ENCODE measurements around the gene INTS1.
A peak's percentile ranks its signal among the peaks of the same experiment; 100 is the strongest.

Gene INTS1, protein sequence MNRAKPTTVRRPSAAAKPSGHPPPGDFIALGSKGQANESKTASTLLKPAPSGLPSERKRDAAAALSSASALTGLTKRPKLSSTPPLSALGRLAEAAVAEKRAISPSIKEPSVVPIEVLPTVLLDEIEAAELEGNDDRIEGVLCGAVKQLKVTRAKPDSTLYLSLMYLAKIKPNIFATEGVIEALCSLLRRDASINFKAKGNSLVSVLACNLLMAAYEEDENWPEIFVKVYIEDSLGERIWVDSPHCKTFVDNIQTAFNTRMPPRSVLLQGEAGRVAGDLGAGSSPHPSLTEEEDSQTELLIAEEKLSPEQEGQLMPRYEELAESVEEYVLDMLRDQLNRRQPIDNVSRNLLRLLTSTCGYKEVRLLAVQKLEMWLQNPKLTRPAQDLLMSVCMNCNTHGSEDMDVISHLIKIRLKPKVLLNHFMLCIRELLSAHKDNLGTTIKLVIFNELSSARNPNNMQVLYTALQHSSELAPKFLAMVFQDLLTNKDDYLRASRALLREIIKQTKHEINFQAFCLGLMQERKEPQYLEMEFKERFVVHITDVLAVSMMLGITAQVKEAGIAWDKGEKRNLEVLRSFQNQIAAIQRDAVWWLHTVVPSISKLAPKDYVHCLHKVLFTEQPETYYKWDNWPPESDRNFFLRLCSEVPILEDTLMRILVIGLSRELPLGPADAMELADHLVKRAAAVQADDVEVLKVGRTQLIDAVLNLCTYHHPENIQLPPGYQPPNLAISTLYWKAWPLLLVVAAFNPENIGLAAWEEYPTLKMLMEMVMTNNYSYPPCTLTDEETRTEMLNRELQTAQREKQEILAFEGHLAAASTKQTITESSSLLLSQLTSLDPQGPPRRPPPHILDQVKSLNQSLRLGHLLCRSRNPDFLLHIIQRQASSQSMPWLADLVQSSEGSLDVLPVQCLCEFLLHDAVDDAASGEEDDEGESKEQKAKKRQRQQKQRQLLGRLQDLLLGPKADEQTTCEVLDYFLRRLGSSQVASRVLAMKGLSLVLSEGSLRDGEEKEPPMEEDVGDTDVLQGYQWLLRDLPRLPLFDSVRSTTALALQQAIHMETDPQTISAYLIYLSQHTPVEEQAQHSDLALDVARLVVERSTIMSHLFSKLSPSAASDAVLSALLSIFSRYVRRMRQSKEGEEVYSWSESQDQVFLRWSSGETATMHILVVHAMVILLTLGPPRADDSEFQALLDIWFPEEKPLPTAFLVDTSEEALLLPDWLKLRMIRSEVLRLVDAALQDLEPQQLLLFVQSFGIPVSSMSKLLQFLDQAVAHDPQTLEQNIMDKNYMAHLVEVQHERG (N-terminal part only)

DNA sequence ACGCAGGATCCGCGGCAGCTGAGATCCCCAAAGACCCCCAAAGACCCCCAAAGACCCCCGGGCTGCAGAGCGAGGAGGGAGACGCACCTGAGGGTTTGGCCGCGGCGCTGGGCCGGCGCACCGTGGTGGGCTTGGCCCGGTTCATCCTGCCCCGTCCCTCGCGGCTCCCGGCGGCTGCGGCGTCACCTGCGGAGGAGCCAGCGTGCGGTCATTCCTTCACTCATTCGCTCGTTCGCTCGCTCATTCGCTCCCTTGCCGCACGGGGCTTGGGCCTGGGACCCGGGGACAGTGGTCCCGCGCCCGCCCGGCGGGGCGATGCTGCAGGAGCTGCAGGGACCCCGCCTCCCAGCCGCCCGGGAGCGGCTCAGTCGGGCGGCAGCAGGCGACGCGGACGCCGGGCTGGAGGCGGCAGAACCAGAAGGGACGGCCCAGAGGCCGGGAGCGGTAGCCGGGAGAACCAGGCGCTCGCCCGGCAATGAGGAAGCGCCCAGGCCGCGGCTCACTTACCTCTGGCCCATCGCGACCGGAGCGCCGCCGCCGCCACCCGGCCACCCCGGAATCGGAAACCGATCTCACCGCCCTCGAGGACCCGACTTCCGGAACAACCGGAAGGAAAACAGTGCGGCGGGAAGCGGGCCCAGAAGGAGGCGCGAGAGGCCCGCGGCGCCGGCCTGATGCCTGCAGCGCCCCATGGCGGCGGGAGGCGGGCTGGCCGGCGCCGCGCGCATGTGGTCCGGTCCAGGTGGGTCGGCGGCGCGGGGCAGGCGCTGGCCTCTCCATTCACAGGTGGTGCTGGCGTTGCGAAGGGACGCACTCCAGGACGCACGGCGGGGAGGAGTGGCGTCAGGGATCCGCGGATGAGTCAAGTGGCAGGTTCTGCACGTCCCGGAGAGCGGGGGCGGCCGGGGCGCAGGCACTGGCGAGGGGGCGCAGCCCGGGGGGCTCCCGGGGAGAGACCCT is at the start of gene INTS1:
Gene INTS1, minus strand, starts transcription at position 574 of the 960 bp plus-strand sequence. Its CDS starts 429 bp downstream, at position 145.
- DNase-seq (ENCODE audit: low read depth, low spot score), result peak; percentile 35
- Histone ChIP-seq H3K9ac (ENCODE audit: insufficient read length) (peak within 1 kb of the TSS; percentile 89), H3K9me3 (ENCODE audit: low read depth, low read length) (no peaks in the 10 kb centered on the region), H3K36me3 (ENCODE audit: insufficient read depth, low read length) (peaks cover 19% of the 10 kb centered on the region; the same call in 1 of the 2 replicates), H3K27ac (peak within 1 kb of the TSS; percentile 48; the same call in 1 of the 2 replicates), H3K4me3 (peak within 1 kb of the TSS; percentile 82)
- peak; percentile 82 for TF ChIP-seq POLR2AphosphoS5 (IDR thresholded peaks at IDR 0.05; ENCODE audit: borderline replicate concordance, low read depth, low read length)
- TF ChIP-seq EZH2 (IDR thresholded peaks at IDR 0.05), result no peak
- TF ChIP-seq FOXP2 (optimal IDR thresholded peaks at IDR 0.05; ENCODE audit: control extremely low read depth, extremely low read length, insufficient read depth), result peak; percentile 64

DNA sequence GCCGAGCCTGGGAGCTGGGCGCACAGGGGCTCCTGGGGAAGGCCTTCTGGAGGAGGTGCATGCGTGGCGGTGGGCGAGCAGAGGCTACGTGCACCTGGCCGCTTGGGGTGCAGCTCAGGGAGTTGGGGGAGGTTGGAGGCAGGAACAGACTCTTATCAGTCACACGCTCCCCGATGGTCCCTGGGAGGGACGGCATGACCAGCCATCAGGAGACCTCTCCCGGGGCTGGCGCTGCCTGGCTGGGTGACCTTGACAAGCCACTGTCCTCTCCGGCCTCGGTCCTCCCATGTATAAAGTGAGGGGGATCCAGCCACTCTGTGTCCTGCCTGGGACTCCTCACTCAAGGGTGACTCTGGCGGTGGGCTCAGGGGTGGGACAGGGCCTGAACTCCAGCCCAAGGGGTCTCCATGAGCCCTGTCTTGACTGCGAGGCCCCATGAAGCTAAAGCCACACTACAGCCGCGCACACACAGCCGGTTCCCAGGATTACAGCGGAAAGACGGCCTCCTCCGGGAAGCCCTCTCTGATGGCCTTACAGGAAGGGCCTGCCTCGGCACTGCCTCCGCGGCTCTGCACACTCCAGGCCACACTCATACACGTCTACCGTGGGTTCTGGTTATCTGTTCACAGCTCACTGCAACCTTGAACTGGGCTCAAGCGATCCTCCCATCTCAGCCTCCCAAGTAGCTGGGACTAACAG is 49.5 kb upstream of the INTS1 start:
- Histone ChIP-seq H3K4me3 (no peak overlapping the region), H3K36me3 (ENCODE audit: insufficient read depth, low read length) (no peaks in the 10 kb centered on the region), H3K27ac (no peak overlapping the region), H3K9ac (ENCODE audit: insufficient read length) (no peak overlapping the region), H3K9me3 (ENCODE audit: low read depth, low read length) (no peaks in the 10 kb centered on the region)
- TF ChIP-seq EZH2 (IDR thresholded peaks at IDR 0.05), result no peak
- no peak for TF ChIP-seq POLR2AphosphoS5 (IDR thresholded peaks at IDR 0.05; ENCODE audit: borderline replicate concordance, low read depth, low read length)
- TF ChIP-seq FOXP2 (optimal IDR thresholded peaks at IDR 0.05; ENCODE audit: control extremely low read depth, extremely low read length, insufficient read depth), result no peak
- DNase-seq (ENCODE audit: low read depth, low spot score), result no peak

DNA sequence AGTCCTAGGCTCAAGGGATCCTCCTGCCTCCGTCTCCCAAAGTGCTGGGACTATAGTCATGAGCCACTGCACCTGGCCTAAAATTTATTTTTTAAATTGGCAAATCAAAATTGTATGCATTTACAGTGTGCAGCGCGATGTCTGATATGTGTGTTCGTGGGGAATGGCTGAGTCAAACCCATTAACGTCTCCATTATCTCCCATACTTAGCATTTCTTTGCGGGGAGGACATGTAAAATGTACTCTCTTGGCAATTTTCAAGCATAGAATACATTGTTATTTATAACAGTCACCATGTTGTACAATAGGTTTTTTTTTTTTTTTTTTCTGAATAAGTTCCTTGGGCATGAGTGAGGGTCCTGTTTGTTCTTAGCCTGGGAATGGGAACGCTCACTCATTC is 48.0 kb upstream of the INTS1 start:
- Histone ChIP-seq H3K36me3 (ENCODE audit: insufficient read depth, low read length) (no peaks in the 10 kb centered on the region), H3K9me3 (ENCODE audit: low read depth, low read length) (no peaks in the 10 kb centered on the region), H3K9ac (ENCODE audit: insufficient read length) (no peak overlapping the region), H3K27ac (no peak overlapping the region), H3K4me3 (no peak overlapping the region)
- TF ChIP-seq FOXP2 (optimal IDR thresholded peaks at IDR 0.05; ENCODE audit: control extremely low read depth, extremely low read length, insufficient read depth) (no peak), POLR2AphosphoS5 (IDR thresholded peaks at IDR 0.05; ENCODE audit: borderline replicate concordance, low read depth, low read length) (no peak), EZH2 (IDR thresholded peaks at IDR 0.05) (no peak)
- no peak for DNase-seq (ENCODE audit: low read depth, low spot score)

DNA sequence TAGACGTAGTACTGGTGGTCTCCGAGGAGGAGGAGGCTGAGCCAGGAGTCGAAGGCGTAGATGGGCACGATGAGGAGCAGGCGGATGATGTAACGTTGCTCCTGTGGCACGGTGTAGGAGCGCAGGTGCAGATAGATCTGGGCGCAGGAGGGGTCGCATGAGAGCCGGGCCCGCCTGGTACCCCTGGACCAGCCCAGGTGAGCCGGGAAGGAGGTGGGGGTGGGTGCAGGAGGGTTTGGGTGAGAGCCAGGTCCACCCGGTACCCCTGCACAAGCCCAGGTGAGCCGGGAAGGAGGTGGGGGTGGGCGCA is 46.6 kb upstream of the INTS1 start:
- H3K36me3 ChIP-seq (ENCODE audit: insufficient read depth, low read length), result no peaks in the 10 kb centered on the region
- no peak for DNase-seq (ENCODE audit: low read depth, low spot score)
- H3K27ac ChIP-seq, result no peak overlapping the region
- no peak overlapping the region for H3K4me3 ChIP-seq
- no peaks in the 10 kb centered on the region for H3K9me3 ChIP-seq (ENCODE audit: low read depth, low read length)
- H3K9ac ChIP-seq (ENCODE audit: insufficient read length), result no peak overlapping the region
- TF ChIP-seq POLR2AphosphoS5 (IDR thresholded peaks at IDR 0.05; ENCODE audit: borderline replicate concordance, low read depth, low read length) (no peak), EZH2 (IDR thresholded peaks at IDR 0.05) (no peak), FOXP2 (optimal IDR thresholded peaks at IDR 0.05; ENCODE audit: control extremely low read depth, extremely low read length, insufficient read depth) (no peak)

DNA sequence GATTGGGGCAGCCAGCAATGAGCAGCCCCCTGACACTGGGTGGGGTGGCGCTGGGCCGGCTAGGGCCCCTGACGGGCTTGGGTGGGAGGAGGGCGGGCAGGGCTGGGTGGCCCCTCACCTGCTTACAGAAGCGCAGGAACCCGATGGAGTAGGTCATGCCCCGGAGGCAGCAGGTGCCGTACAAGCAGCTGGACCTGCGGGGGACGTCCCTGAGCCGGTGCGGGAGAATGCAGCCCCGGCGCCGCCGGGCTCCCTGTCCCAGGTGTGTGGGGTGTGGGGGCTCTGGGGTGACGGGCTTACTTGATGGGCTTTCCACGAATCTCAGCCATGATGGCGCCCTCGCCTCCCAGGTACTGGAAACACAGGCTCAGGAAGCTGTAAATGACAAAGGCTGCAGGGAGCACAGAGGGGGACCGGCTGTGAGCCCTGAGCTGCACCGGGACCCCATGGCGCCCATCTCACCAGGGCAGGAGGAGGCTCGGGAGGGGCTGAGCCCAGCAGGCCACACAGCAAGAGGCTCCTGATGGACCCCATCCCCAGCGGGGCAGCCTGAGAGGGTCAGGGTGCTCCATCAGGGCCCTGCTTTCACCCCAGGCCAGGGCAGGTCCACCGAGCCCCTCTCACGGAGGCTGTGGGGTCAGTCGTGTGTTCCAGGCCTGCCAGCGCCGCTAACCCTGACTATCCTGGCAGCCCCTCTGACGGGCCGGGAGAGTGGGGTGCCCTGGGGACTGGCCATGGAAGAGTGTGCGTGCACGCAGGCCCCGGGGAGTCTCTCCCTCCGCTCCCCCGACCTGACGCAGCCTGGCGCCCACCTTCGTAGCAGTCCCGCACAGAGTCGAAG is 46.0 kb upstream of the INTS1 start:
- TF ChIP-seq POLR2AphosphoS5 (IDR thresholded peaks at IDR 0.05; ENCODE audit: borderline replicate concordance, low read depth, low read length), result no peak
- no peak for TF ChIP-seq EZH2 (IDR thresholded peaks at IDR 0.05)
- TF ChIP-seq FOXP2 (optimal IDR thresholded peaks at IDR 0.05; ENCODE audit: control extremely low read depth, extremely low read length, insufficient read depth), result no peak
- Histone ChIP-seq H3K9me3 (ENCODE audit: low read depth, low read length) (no peaks in the 10 kb centered on the region), H3K9ac (ENCODE audit: insufficient read length) (no peak overlapping the region), H3K27ac (no peak overlapping the region), H3K36me3 (ENCODE audit: insufficient read depth, low read length) (no peaks in the 10 kb centered on the region), H3K4me3 (no peak overlapping the region)
- no peak for DNase-seq (ENCODE audit: low read depth, low spot score)

DNA sequence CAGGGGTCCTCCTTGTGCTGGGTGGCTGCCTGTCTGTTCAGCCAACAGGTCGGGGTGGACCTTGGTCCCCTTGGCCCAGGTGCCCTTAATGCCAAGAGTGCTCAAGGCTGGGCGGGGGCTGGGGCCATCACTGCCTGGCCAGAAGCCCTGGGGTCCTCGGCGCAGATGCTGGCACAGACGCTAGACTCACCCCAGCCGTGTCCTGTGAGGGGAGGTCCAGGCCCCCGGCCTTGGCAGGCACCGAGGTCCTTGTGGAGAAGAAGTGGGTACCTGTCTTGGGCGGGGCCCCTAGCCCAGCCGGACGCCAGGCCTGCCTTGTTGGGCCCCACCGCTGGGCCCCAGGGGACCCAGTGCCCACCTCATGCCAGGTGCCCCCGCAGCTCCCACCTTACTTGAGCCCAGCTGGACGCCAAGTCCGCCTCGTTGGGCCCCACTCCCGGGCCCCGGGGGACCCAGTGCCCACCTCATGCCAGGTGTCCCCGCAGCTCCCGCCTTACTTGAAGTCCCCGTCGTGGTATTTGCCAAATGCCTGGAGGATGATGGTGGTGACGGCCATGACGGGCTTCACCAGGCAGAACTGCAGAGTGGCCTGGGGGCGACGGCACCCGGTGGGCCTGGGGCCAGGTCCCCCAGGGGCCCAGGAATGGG is 45.3 kb upstream of the INTS1 start:
- H3K9ac ChIP-seq (ENCODE audit: insufficient read length), result no peak overlapping the region
- H3K9me3 ChIP-seq (ENCODE audit: low read depth, low read length), result no peaks in the 10 kb centered on the region
- no peaks in the 10 kb centered on the region for H3K36me3 ChIP-seq (ENCODE audit: insufficient read depth, low read length)
- no peak for TF ChIP-seq POLR2AphosphoS5 (IDR thresholded peaks at IDR 0.05; ENCODE audit: borderline replicate concordance, low read depth, low read length)
- TF ChIP-seq FOXP2 (optimal IDR thresholded peaks at IDR 0.05; ENCODE audit: control extremely low read depth, extremely low read length, insufficient read depth), result no peak
- no peak for TF ChIP-seq EZH2 (IDR thresholded peaks at IDR 0.05)
- H3K4me3 ChIP-seq, result no peak overlapping the region
- no peak for DNase-seq (ENCODE audit: low read depth, low spot score)
- H3K27ac ChIP-seq, result no peak overlapping the region
